ENCODE measurements around the gene HOXD13. TPM values are rescaled to one million over a fixed set of nuclear protein-coding genes. Genes with fewer than 3 reads are reported as not detected.
A peak's percentile ranks its signal among the peaks of the same experiment; 100 is the strongest.

Gene HOXD13
- polyA plus RNA-seq, 1 donor from 2014 or later = not detected

GRCh38 chr2:176111309-176111663, 18.8 kb downstream of the HOXD13 start:
- Histone ChIP-seq H3K27ac (ENCODE audit: low read length) (no peak overlapping the region), H3K4me3 (ENCODE audit: low read length) (no peak overlapping the region), H3K9me2 (ENCODE audit: insufficient read depth, low read length) (no peaks in the 10 kb centered on the region), H3F3A (ENCODE audit: insufficient read depth, low read length, poor library complexity, severe bottlenecking) (no peaks in the 10 kb centered on the region), H2AFZ (ENCODE audit: low read depth, low read length) (no peak overlapping the region), H3K9ac (ENCODE audit: low read length) (no peak overlapping the region), H3K79me2 (replicated peaks; ENCODE audit: insufficient read depth, low read length) (no peaks in the 10 kb centered on the region), H3K9me3 (ENCODE audit: low read length) (peaks cover 15% of the 10 kb centered on the region), H3K27me3 (ENCODE audit: insufficient read depth, low read depth, low read length) (peaks cover 96% of the 10 kb centered on the region), H3K4me2 (ENCODE audit: low read length) (no peak overlapping the region), H3K36me3 (ENCODE audit: insufficient read depth, low read length) (no peaks in the 10 kb centered on the region), H4K20me1 (ENCODE audit: insufficient read depth) (no peaks in the 10 kb centered on the region)
- TF ChIP-seq EZH2 (IDR thresholded peaks at IDR 0.05; ENCODE audit: borderline replicate concordance, insufficient read depth, low read length, poor library complexity, severe bottlenecking) (no peak), SMC3 (conservative IDR thresholded peaks at IDR 0.05; ENCODE audit: poor library complexity) (peak; percentile 42), REST (IDR thresholded peaks at IDR 0.05; ENCODE audit: borderline replicate concordance) (no peak), RAD21 (conservative IDR thresholded peaks at IDR 0.05) (peak; percentile 22), TAF1 (IDR thresholded peaks at IDR 0.05; ENCODE audit: low read depth) (no peak), MXI1 (conservative IDR thresholded peaks at IDR 0.05; ENCODE audit: poor library complexity, severe bottlenecking) (no peak), POLR2AphosphoS5 (IDR thresholded peaks at IDR 0.05) (peak; percentile 49), EP300 (conservative IDR thresholded peaks at IDR 0.05; ENCODE audit: poor library complexity, severe bottlenecking) (no peak), CTCF (IDR thresholded peaks at IDR 0.05; ENCODE audit: poor library complexity, severe bottlenecking) (peak; percentile 52)

GRCh38 chr2:176111846-176112374, 19.4 kb downstream of the HOXD13 start:
- Histone ChIP-seq H3K4me2 (ENCODE audit: low read length) (no peak overlapping the region), H3K4me3 (ENCODE audit: low read length) (no peak overlapping the region), H3K79me2 (replicated peaks; ENCODE audit: insufficient read depth, low read length) (no peaks in the 10 kb centered on the region), H4K20me1 (ENCODE audit: insufficient read depth) (no peaks in the 10 kb centered on the region), H3K27ac (ENCODE audit: low read length) (no peak overlapping the region), H3K9ac (ENCODE audit: low read length) (no peak overlapping the region), H3F3A (ENCODE audit: insufficient read depth, low read length, poor library complexity, severe bottlenecking) (no peaks in the 10 kb centered on the region), H3K27me3 (ENCODE audit: insufficient read depth, low read depth, low read length) (peaks cover 96% of the 10 kb centered on the region), H2AFZ (ENCODE audit: low read depth, low read length) (no peak overlapping the region), H3K9me3 (ENCODE audit: low read length) (peaks cover 21% of the 10 kb centered on the region), H3K9me2 (ENCODE audit: insufficient read depth, low read length) (no peaks in the 10 kb centered on the region), H3K36me3 (ENCODE audit: insufficient read depth, low read length) (no peaks in the 10 kb centered on the region)
- TF ChIP-seq EP300 (conservative IDR thresholded peaks at IDR 0.05; ENCODE audit: poor library complexity, severe bottlenecking) = no peak
- TF ChIP-seq EZH2 (IDR thresholded peaks at IDR 0.05; ENCODE audit: borderline replicate concordance, insufficient read depth, low read length, poor library complexity, severe bottlenecking) = no peak
- no peak for TF ChIP-seq RAD21 (conservative IDR thresholded peaks at IDR 0.05)
- no peak for TF ChIP-seq SMC3 (conservative IDR thresholded peaks at IDR 0.05; ENCODE audit: poor library complexity)
- no peak for TF ChIP-seq REST (IDR thresholded peaks at IDR 0.05; ENCODE audit: borderline replicate concordance)
- TF ChIP-seq MXI1 (conservative IDR thresholded peaks at IDR 0.05; ENCODE audit: poor library complexity, severe bottlenecking) = no peak
- TF ChIP-seq CTCF (IDR thresholded peaks at IDR 0.05; ENCODE audit: poor library complexity, severe bottlenecking) = no peak
- no peak for TF ChIP-seq POLR2AphosphoS5 (IDR thresholded peaks at IDR 0.05)
- no peak for TF ChIP-seq TAF1 (IDR thresholded peaks at IDR 0.05; ENCODE audit: low read depth)
